ENCODE results near the gene SNX30. TPM values are rescaled to one million over a fixed set of nuclear protein-coding genes. Genes with fewer than 3 reads are reported as not detected.

The SNX30 gene
- total and polyA plus RNA-seq, 4 donors = 1.8 to 13.5 (median 6.5) TPM

DNA sequence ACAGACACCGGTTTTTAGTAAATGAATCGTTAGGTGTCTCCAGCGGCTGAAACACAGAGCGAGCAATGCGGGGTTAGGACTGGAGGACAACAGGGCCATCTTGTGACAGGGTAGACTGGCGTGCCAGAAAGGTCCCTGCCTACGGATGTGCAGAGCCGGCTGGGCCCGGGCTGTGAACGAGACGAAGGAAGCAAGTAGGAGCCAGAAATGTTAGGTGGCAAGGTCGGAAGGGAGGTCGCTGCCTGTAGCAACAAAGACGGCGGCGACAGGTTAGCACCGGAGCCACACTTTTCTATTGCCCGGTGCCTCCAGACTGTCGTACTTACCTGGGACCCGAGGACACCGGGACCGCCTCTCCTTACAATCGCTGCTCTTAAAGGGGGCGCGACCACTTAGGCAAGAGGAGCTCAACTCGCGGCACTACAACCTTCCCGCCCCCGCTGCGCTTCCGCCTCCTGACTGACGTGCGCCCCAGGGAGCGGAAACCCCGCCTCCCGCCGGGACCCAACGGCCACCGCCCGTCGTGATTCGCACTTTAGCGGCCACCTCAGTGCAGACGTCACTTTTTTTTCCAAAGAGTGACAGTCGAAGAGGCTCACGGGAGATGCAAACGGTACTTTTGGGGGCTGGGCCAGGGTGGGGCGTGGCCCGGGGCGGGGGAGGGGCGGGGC is 32.8 kb upstream of the SNX30 start, which contains the start of gene INIP (continued):
- TF ChIP-seq, protein P1, sequence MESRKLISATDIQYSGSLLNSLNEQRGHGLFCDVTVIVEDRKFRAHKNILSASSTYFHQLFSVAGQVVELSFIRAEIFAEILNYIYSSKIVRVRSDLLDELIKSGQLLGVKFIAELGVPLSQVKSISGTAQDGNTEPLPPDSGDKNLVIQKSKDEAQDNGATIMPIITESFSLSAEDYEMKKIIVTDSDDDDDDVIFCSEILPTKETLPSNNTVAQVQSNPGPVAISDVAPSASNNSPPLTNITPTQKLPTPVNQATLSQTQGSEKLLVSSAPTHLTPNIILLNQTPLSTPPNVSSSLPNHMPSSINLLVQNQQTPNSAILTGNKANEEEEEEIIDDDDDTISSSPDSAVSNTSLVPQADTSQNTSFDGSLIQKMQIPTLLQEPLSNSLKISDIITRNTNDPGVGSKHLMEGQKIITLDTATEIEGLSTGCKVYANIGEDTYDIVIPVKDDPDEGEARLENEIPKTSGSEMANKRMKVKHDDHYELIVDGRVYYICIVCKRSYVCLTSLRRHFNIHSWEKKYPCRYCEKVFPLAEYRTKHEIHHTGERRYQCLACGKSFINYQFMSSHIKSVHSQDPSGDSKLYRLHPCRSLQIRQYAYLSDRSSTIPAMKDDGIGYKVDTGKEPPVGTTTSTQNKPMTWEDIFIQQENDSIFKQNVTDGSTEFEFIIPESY (IDR thresholded peaks at IDR 0.05) = no peak

DNA sequence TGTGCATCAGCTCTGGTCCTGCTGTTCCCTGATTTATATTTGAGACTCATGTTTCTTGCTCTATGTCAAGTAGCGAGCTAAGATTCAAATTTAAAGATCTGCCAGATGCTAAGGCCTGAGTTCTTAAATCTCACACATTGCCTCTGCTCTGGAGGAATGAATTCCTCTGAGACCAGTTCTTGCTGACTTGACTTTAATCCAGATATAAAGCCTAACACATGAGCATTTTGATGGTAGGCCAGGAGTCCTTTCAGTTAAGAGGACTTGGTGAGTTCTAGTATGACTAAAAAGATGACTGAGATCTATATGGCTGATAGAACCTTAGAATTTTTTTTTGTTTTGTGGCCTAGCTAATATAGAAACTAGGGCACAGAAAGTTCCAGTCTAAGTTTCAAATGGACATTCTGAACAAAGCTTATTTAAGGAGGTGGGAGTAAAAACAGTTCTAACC is 31.3 kb upstream of the SNX30 start:
- Histone ChIP-seq H3K4me1 (ENCODE audit: control insufficient read depth in 4 of 4, insufficient read depth in 4 of 4, low read length in 3 of 4) (peaks cover 0 to 9% (median 8%) of the 10 kb centered on the region in 4 donors), H3K9ac (ENCODE audit: low read depth in 1 of 2, low read length in 2 of 2) (no peak overlapping the region), H3K36me3 (ENCODE audit: control insufficient read depth in 4 of 4, insufficient read depth in 3 of 4, low read depth in 1 of 4, low read length in 3 of 4) (peaks cover 0 to 3% (median 1%) of the 10 kb centered on the region in 4 donors), H3K27ac (ENCODE audit: low read depth in 1 of 2, low read length in 2 of 2) (no peak overlapping the region), H3K9me3 (ENCODE audit: control insufficient read depth in 4 of 4, low read length in 3 of 4) (no peaks in the 10 kb centered on the region), H3K27me3 (ENCODE audit: control insufficient read depth in 4 of 4, insufficient read depth in 4 of 4, low read length in 3 of 4) (no peaks in the 10 kb centered on the region), H3K4me3 (ENCODE audit: low read depth in 1 of 3, low read length in 3 of 3) (no peak overlapping the region)
- TF ChIP-seq RXRA (IDR thresholded peaks at IDR 0.05) (no peak), YY1 (IDR thresholded peaks at IDR 0.05) (no peak), RAD21 (IDR thresholded peaks at IDR 0.05) (no peak), HNF4A (conservative IDR thresholded peaks at IDR 0.05) (no peak), JUND (IDR thresholded peaks at IDR 0.05) (no peak), NR2F2 (IDR thresholded peaks at IDR 0.05) (no peak), ATF3 (IDR thresholded peaks at IDR 0.05) (no peak), FOXA1 (IDR thresholded peaks at IDR 0.05) (no peak), TAF1 (conservative IDR thresholded peaks at IDR 0.05) (no peak), MAX (IDR thresholded peaks at IDR 0.05) (no peak)
- no peak for DNase-seq (ENCODE audit: low spot score)
- 99% methylated on average over 1 of the region's 1 CpG for WGBS

DNA sequence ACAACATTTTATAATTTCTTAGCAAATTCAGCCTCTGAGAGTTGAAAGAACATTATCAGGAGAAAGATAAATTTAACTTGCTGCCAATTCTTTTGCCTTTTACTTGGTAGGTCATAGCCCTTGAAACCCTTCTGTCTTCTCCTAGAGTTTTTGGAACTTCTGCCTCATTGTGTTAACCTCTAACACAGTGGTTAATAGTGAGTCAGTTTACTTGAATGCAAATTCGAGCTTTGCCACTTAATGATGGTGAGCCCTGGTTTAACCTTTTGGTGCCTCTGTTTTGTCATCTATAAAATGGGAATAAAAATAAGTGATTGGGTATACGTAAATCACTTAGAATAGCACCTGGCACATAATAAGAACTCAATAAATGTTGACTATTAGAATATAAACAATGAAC is 30.9 kb upstream of the SNX30 start:
- Histone ChIP-seq H3K27me3 (ENCODE audit: control insufficient read depth in 4 of 4, insufficient read depth in 4 of 4, low read length in 3 of 4) (no peaks in the 10 kb centered on the region), H3K4me3 (ENCODE audit: low read depth in 1 of 3, low read length in 3 of 3) (no peak overlapping the region), H3K36me3 (ENCODE audit: control insufficient read depth in 4 of 4, insufficient read depth in 3 of 4, low read depth in 1 of 4, low read length in 3 of 4) (peaks cover 0 to 3% (median under 1%) of the 10 kb centered on the region in 4 donors), H3K27ac (ENCODE audit: low read depth in 1 of 2, low read length in 2 of 2) (no peak overlapping the region), H3K9ac (ENCODE audit: low read depth in 1 of 2, low read length in 2 of 2) (no peak overlapping the region), H3K4me1 (ENCODE audit: control insufficient read depth in 4 of 4, insufficient read depth in 4 of 4, low read length in 3 of 4) (peaks cover 0 to 9% (median 8%) of the 10 kb centered on the region in 4 donors), H3K9me3 (ENCODE audit: control insufficient read depth in 4 of 4, low read length in 3 of 4) (no peaks in the 10 kb centered on the region)
- WGBS = 83% methylated on average over 2 of the region's 2 CpGs
- TF ChIP-seq, protein P1 (IDR thresholded peaks at IDR 0.05) = no peak
- TF ChIP-seq MAX (IDR thresholded peaks at IDR 0.05) (no peak), RXRA (IDR thresholded peaks at IDR 0.05) (no peak), HNF4G (IDR thresholded peaks at IDR 0.05) (no peak), SP1 (IDR thresholded peaks at IDR 0.05) (no peak), CTCF (IDR thresholded peaks at IDR 0.05; ENCODE audit: low read depth, low read length, missing input control) (no peak), HNF4A (conservative IDR thresholded peaks at IDR 0.05) (no peak), TAF1 (conservative IDR thresholded peaks at IDR 0.05) (no peak), GABPA (IDR thresholded peaks at IDR 0.05 in 1 of 2, conservative IDR thresholded peaks at IDR 0.05 in 1 of 2) (no peak), NR2F2 (IDR thresholded peaks at IDR 0.05) (no peak), ATF3 (IDR thresholded peaks at IDR 0.05) (no peak), FOXA1 (IDR thresholded peaks at IDR 0.05) (no peak), RAD21 (IDR thresholded peaks at IDR 0.05) (no peak), YY1 (IDR thresholded peaks at IDR 0.05) (no peak), FOXA2 (IDR thresholded peaks at IDR 0.05) (no peak), EGR1 (IDR thresholded peaks at IDR 0.05; ENCODE audit: low read depth in 2 of 2) (no peak), JUND (IDR thresholded peaks at IDR 0.05) (no peak)
- TF ChIP-seq, protein P2, sequence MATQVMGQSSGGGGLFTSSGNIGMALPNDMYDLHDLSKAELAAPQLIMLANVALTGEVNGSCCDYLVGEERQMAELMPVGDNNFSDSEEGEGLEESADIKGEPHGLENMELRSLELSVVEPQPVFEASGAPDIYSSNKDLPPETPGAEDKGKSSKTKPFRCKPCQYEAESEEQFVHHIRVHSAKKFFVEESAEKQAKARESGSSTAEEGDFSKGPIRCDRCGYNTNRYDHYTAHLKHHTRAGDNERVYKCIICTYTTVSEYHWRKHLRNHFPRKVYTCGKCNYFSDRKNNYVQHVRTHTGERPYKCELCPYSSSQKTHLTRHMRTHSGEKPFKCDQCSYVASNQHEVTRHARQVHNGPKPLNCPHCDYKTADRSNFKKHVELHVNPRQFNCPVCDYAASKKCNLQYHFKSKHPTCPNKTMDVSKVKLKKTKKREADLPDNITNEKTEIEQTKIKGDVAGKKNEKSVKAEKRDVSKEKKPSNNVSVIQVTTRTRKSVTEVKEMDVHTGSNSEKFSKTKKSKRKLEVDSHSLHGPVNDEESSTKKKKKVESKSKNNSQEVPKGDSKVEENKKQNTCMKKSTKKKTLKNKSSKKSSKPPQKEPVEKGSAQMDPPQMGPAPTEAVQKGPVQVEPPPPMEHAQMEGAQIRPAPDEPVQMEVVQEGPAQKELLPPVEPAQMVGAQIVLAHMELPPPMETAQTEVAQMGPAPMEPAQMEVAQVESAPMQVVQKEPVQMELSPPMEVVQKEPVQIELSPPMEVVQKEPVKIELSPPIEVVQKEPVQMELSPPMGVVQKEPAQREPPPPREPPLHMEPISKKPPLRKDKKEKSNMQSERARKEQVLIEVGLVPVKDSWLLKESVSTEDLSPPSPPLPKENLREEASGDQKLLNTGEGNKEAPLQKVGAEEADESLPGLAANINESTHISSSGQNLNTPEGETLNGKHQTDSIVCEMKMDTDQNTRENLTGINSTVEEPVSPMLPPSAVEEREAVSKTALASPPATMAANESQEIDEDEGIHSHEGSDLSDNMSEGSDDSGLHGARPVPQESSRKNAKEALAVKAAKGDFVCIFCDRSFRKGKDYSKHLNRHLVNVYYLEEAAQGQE (IDR thresholded peaks at IDR 0.05) = no peak
- no peak for DNase-seq (ENCODE audit: low spot score)

Measured in liver (tissue), 9 donors.